Heart left ventricle (tissue), 13 donors: ENCODE data around the gene MAN2A1.

ENCODE experiments used
- CTCF ChIP-seq, 12 donors: fragments of 200-600 bp; sonication (generic) in 4 of 12; IDR thresholded peaks; one replicate each; pipeline versions ENCODE4 v1.5.0 to v1.8.0; 2018 to 2022; ENCODE audit warnings: antibody characterized with exemption in 12 of 12, mild to moderate bottlenecking in 5 of 12
- POLR2A ChIP-seq, 2 donors: fragments of 450-650 bp; IDR thresholded peaks; one replicate each; pipeline ENCODE4 v1.6.1; 2017; ENCODE audit warnings: antibody characterized with exemption in 2 of 2, mild to moderate bottlenecking in 2 of 2, moderate library complexity in 2 of 2
- donor health status: ischemic (EF 13 %, LVEDD 7.1; RV severe dilation, severe dysfunction).
- donor health status: DM: no; HTN: yes; CAD: no.
- donor health status: DM: no; HTN: no; CAD: no.
- donor health status: ischemic (EF 25% LVEDD 6.9; RV normal size, moderate dysfunction).
- donor health status: ischemic (EF 25% LVEDD 5.7; RV mildly dilated, moderate dysfunction).
- donor health status: ischemic (EF 35%, LVEDD 5.7; RV mildly dilated, moderate dysfunction).
- donor health status: nonischemic (EF 11% LVEDD 7.7; RV severe dilation, severe dysfunction).
- donor health status: DM: yes; HTN: yes; CAD: no.
- donor health status: PGD.
- donor health status: ischemic (EF 29% LVEDD 5.4; RV normal size, mild dysfunction).
- donor health status: nonischemic (EF 23%, LVEDD 6.1; RV moderate dilation, normal function).

- TF ChIP-seq CTCF (IDR thresholded peaks at IDR 0.05) (no peak), POLR2A (IDR thresholded peaks at IDR 0.05) (no peak)
These were observed 211.9 kb downstream of the MAN2A1 start for GRCh38 chr5:109901628-109901981.
